Naive B cell (primary cell): ENCODE measurements around the gene CTSW. TPM values are rescaled to one million over a fixed set of nuclear protein-coding genes. Genes with fewer than 3 reads are reported as not detected.

ENCODE experiments used
- ATAC-seq, 2 donors: fragments of 150-1000 bp; cut with Tn5 transposase; 2 replicates each; pipeline ENCODE4 v1.10.0; 2021; ENCODE audit warnings: low read depth in 2 of 2, mild to moderate bottlenecking in 2 of 2, moderate library complexity in 2 of 2
- DNase-seq: peaks from one replicate; pipeline ENCODE4 v3.0.0; 2022
- H3K27ac Mint-ChIP-seq, 6 donors: one replicate each; pipeline ENCODE4 v1.8.0; 2020 to 2022; ENCODE audit warnings: mild to moderate bottlenecking in 6 of 6, mixed read lengths in 6 of 6, moderate library complexity in 5 of 6, inconsistent platforms in 2 of 6
- H3K27me3 Mint-ChIP-seq, 3 donors: one replicate each; pipeline ENCODE4 v1.8.0; 2021 to 2022; ENCODE audit warnings: mixed read lengths in 3 of 3, mild to moderate bottlenecking in 1 of 3
- H3K36me3 Mint-ChIP-seq, 2 donors: one replicate each; pipeline ENCODE4 v1.8.0; 2020 to 2022; ENCODE audit warnings: mixed read lengths in 2 of 2, inconsistent platforms in 1 of 2, mild to moderate bottlenecking in 1 of 2
- H3K4me1 Mint-ChIP-seq, 3 donors: one replicate each; pipeline ENCODE4 v1.8.0; 2020 to 2022; ENCODE audit warnings: mixed read lengths in 3 of 3, inconsistent platforms in 1 of 3, mild to moderate bottlenecking in 1 of 3, moderate library complexity in 1 of 3
- H3K4me3 Mint-ChIP-seq, 8 donors: one replicate each; pipeline ENCODE4 v1.8.0; 2020 to 2022; ENCODE audit warnings: mild to moderate bottlenecking in 8 of 8, mixed read lengths in 8 of 8, moderate library complexity in 8 of 8, inconsistent platforms in 2 of 8
- H3K9me3 Mint-ChIP-seq, 7 donors: one replicate each; pipeline ENCODE4 v1.8.0; 2020 to 2022; ENCODE audit warnings: mixed read lengths in 7 of 7, mild to moderate bottlenecking in 5 of 7, inconsistent platforms in 2 of 7, moderate library complexity in 1 of 7
- polyA plus RNA-seq, 6 donors: library from polyadenylated mRNA; unstranded; fragments of 300-500 nt; fragmentation: Illumina TruSeq; gene quantifications; one replicate each; pipeline ENCODE4 v1.2.3, GENCODE V29; 2021; ENCODE audit warnings: low read depth in 6 of 6

CTSW gene
- polyA plus RNA-seq, 6 donors from 2014 or later: 0.68 to 7.2 (median 3.0) TPM

GRCh38 chr11:65928667-65929066, 49.0 kb downstream of the CTSW start:
- H3K36me3 Mint-ChIP-seq: no peaks in the 10 kb centered on the region

GRCh38 chr11:65931773-65932557, 52.3 kb downstream of the CTSW start:
- Mint-ChIP-seq H3K4me1 (peaks cover 21 to 23% (median 22%) of the 10 kb centered on the region in 3 donors), H3K27ac (no peak overlapping the region), H3K27me3 (no peaks in the 10 kb centered on the region), H3K36me3 (no peaks in the 10 kb centered on the region), H3K4me3 (no peak overlapping the region), H3K9me3 (no peaks in the 10 kb centered on the region)
- DNase-seq (no peak), ATAC-seq (no peak)

More at GRCh38 chr11:65928667-65929066, 49.0 kb downstream of the CTSW start:
- H3K4me1 Mint-ChIP-seq: peaks cover 22 to 30% (median 24%) of the 10 kb centered on the region in 3 donors
- H3K27me3 Mint-ChIP-seq: no peaks in the 10 kb centered on the region
- peak overlapping the region in 7 of 8 donors; percentile 23 to 91 (median 80) for H3K4me3 Mint-ChIP-seq
- peak overlapping the region in 5 of 6 donors; percentile 67 to 96 (median 90) for H3K27ac Mint-ChIP-seq
- ATAC-seq (no peak), DNase-seq (no peak)
- H3K9me3 Mint-ChIP-seq: no peaks in the 10 kb centered on the region

- H3K9me3 Mint-ChIP-seq: no peaks in the 10 kb centered on the region
Observed at GRCh38 chr11:65932558-65932919, 52.9 kb downstream of the CTSW start.

More at GRCh38 chr11:65932558-65932919, 52.9 kb downstream of the CTSW start:
- Mint-ChIP-seq H3K4me1 (peaks cover 16 to 17% (median 17%) of the 10 kb centered on the region in 3 donors), H3K36me3 (no peaks in the 10 kb centered on the region), H3K4me3 (no peak overlapping the region), H3K27ac (no peak overlapping the region), H3K27me3 (peaks cover 0 to 5% (median 0%) of the 10 kb centered on the region in 3 donors)
- ATAC-seq: no peak
- DNase-seq: no peak

Other genes starting within 250 kb of the CTSW start
- 100 to 1,000 TPM; 160 to 404 (median 207) TPM for gene SIPA1, start 241.7 kb upstream of the CTSW start, polyA plus RNA-seq
- gene RELA, start 216.9 kb upstream of the CTSW start, polyA plus RNA-seq: 10 to 100 TPM; 36.3 to 72.2 (median 48.6) TPM
- 10 to 100 TPM; 38.9 to 71.8 (median 63.6) TPM for gene KAT5, start 167.6 kb upstream of the CTSW start, polyA plus RNA-seq
- gene RNASEH2C, start 159.0 kb upstream of the CTSW start, polyA plus RNA-seq: 100 to 1,000 TPM in 3 of 6 donors, 10 to 100 TPM in 3; 59.3 to 126 (median 99.1) TPM
- gene AP5B1, start 98.9 kb upstream of the CTSW start, polyA plus RNA-seq: 10 to 100 TPM in 2 of 6 donors, 1 to 10 TPM in 4; 3.4 to 17.2 (median 9.6) TPM
- gene OVOL1, start 92.8 kb upstream of the CTSW start, polyA plus RNA-seq: not detected
- 1 to 10 TPM in 5 of 6 donors, not detected in 1; 1.2 to 2.6 (median 1.7) TPM for gene SNX32, start 45.9 kb upstream of the CTSW start, polyA plus RNA-seq
- gene CFL1, start 21.7 kb upstream of the CTSW start, polyA plus RNA-seq: 1,000 to 10,000 TPM; 1,822 to 2,570 (median 2,214) TPM
- gene MUS81, start 19.4 kb upstream of the CTSW start, polyA plus RNA-seq: 10 to 100 TPM in 5 of 6 donors, 1 to 10 TPM in 1; 3.2 to 32.0 (median 22.8) TPM
- 1 to 10 TPM in 2 of 6 donors, under 1 TPM in 1, not detected in 3; 0.29 to 1.5 (median 1.1) TPM for gene EFEMP2, start 7.0 kb upstream of the CTSW start, polyA plus RNA-seq
- 100 to 1,000 TPM in 4 of 6 donors, 10 to 100 TPM in 2; 91.2 to 191 (median 107) TPM for gene FIBP, start 8.6 kb downstream of the CTSW start, polyA plus RNA-seq
- gene CCDC85B, start 10.8 kb downstream of the CTSW start, polyA plus RNA-seq: 10 to 100 TPM; 22.4 to 62.8 (median 45.3) TPM
- under 1 TPM in 3 of 6 donors, not detected in 3; 0.25 to 0.34 (median 0.27) TPM for gene FOSL1, start 20.6 kb downstream of the CTSW start, polyA plus RNA-seq
- 10 to 100 TPM; 48.5 to 79.3 (median 68.4) TPM for gene C11orf68, start 39.2 kb downstream of the CTSW start, polyA plus RNA-seq
- 10 to 100 TPM; 57.3 to 89.8 (median 71.1) TPM for gene DRAP1, start 39.6 kb downstream of the CTSW start, polyA plus RNA-seq
- not detected for gene TSGA10IP, start 65.6 kb downstream of the CTSW start, polyA plus RNA-seq
- 10 to 100 TPM; 13.9 to 39.7 (median 18.3) TPM for gene SART1, start 81.9 kb downstream of the CTSW start, polyA plus RNA-seq
- gene EIF1AD, start 122.3 kb downstream of the CTSW start, polyA plus RNA-seq: 10 to 100 TPM in 5 of 6 donors, 1 to 10 TPM in 1; 4.9 to 34.2 (median 20.1) TPM
- 100 to 1,000 TPM; 162 to 247 (median 189) TPM for gene BANF1, start 122.7 kb downstream of the CTSW start, polyA plus RNA-seq
- not detected for gene CST6, start 132.2 kb downstream of the CTSW start, polyA plus RNA-seq
- under 1 TPM in 1 of 6 donors, not detected in 5; 0.11 TPM for gene CATSPER1, start 146.6 kb downstream of the CTSW start, polyA plus RNA-seq
- not detected for gene GAL3ST3, start 169.3 kb downstream of the CTSW start, polyA plus RNA-seq
- gene SF3B2, start 172.5 kb downstream of the CTSW start, polyA plus RNA-seq: 100 to 1,000 TPM in 1 of 6 donors, 10 to 100 TPM in 5; 68.8 to 106 (median 85.2) TPM
- gene PACS1, start 190.4 kb downstream of the CTSW start, polyA plus RNA-seq: 100 to 1,000 TPM in 1 of 6 donors, 10 to 100 TPM in 5; 44.3 to 133 (median 57.3) TPM